Smooth muscle cell (in vitro differentiated cells): ENCODE data around the gene ASZ1. TPM values are rescaled to one million over a fixed set of nuclear protein-coding genes. Genes with fewer than 3 reads are reported as not detected.
"Not testable (repeated sequence)": the region's sequence is repeated elsewhere in the genome, so short reads cannot be mapped to it uniquely, and the experiment has no call there.

Experiments used
- DNase-seq: peaks from one replicate; lab custom pipeline; 2025; ENCODE audit not compliant: unreplicated experiment; lab: John Stamatoyannopoulos, UW
- H2AFZ ChIP-seq: fragments of 200-600 bp; sonication (generic); 2 replicates; pipeline ENCODE4 v1.6.0; 2016; ENCODE audit warnings: antibody characterized with exemption, low read depth, mild to moderate bottlenecking
- H3F3A ChIP-seq: fragments of 200-600 bp; sonication (generic); 2 replicates; pipeline ENCODE4 v1.6.0; 2017; ENCODE audit warnings: antibody characterized with exemption, low read depth
- H3K27ac ChIP-seq: fragments of 200-600 bp; sonication (generic); 2 replicates; pipeline ENCODE4 v1.5.1; 2016; ENCODE audit warnings: low read depth, mild to moderate bottlenecking
- H3K27me3 ChIP-seq: fragments of 200-600 bp; sonication (generic); 2 replicates; pipeline ENCODE4 v1.6.1; 2016; ENCODE audit warnings: low read depth, mild to moderate bottlenecking
- H3K36me3 ChIP-seq: fragments of 200-600 bp; sonication (generic); 2 replicates; pipeline ENCODE4 v1.5.1; 2016; ENCODE audit warnings: low read depth
- H3K4me1 ChIP-seq: fragments of 200-600 bp; sonication (generic); 2 replicates; pipeline ENCODE4 v1.5.1; 2016; ENCODE audit warnings: low read depth
- H3K4me2 ChIP-seq: fragments of 200-600 bp; sonication (generic); 2 replicates; pipeline ENCODE4 v1.6.0; 2016; ENCODE audit warnings: mild to moderate bottlenecking
- H3K4me3 ChIP-seq: fragments of 200-600 bp; sonication (generic); 2 replicates; pipeline ENCODE4 v1.5.1; 2016; ENCODE audit warnings: mild to moderate bottlenecking
- H3K79me2 ChIP-seq: fragments of 200-600 bp; sonication (generic); 2 replicates; pipeline ENCODE4 v1.6.0; 2016; ENCODE audit warnings: low read depth, mild to moderate bottlenecking
- H3K9ac ChIP-seq: fragments of 200-600 bp; sonication (generic); 2 replicates; pipeline ENCODE4 v1.6.0; 2016; ENCODE audit warnings: low read depth
- H3K9me3 ChIP-seq: fragments of 200-600 bp; sonication (generic); replicated peaks from 2 replicates; pipeline ENCODE4 v1.5.1; 2016; ENCODE audit warnings: low read depth
- H4K20me1 ChIP-seq: fragments of 200-600 bp; sonication (generic); 2 replicates; pipeline ENCODE4 v1.6.0; 2016; ENCODE audit warnings: low read depth
- CTCF ChIP-seq: fragments of 200-600 bp; sonication (generic); IDR thresholded peaks from 2 replicates; pipeline ENCODE4 v1.5.1; 2017; ENCODE audit warnings: borderline replicate concordance, mild to moderate bottlenecking, antibody characterized with exemption; ENCODE audit not compliant: insufficient read depth, poor library complexity, severe bottlenecking
- WGBS: methylation state at CpG from one replicate; pipeline ENCODE4 v1.1.7; 2016; ENCODE audit warnings: low lambda C conversion rate; 5-methylcytosine and 5-hydroxymethylcytosine counted together
- polyA plus RNA-seq: library from polyadenylated mRNA; unstranded; fragments of >200 nt; fragmentation: Nextera tagmentation; extraction: Ambion mirVana; gene quantifications from 2 replicates; pipeline ENCODE4 v1.2.1, GENCODE V29; 2016
- total RNA-seq: library from RNA; depleted of rRNA; stranded (reverse); fragments of >200 nt; gene quantifications from 2 replicates; pipeline ENCODE4 v1.2.3, GENCODE V29; 2014

The ASZ1 gene
- total and polyA plus RNA-seq, 2 experiments from 2014 or later = not detected

DNA sequence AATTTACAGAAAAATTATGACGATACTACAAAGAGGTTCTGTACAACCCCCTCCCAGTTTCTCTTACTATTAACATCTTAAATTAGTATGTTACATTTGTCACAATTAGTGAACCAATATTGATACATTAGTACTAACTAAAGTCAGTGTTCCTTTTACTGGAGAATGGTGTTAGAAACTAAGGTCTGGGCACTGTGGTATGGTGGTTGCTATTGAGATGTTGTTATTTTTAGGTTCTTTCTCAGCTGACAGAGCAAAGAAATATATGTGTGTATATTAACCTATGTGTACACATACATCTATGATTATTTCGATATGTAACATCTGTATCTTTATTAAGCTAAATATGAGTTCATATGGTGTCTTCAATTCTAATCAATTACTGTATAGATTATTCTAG is 40.9 kb upstream of the ASZ1 start:
- no peaks in the 10 kb centered on the region for H4K20me1 ChIP-seq
- no peak overlapping the region for H3K9ac ChIP-seq
- no peak overlapping the region for H3K4me3 ChIP-seq
- H3K27ac ChIP-seq = no peak overlapping the region
- no peak for DNase-seq
- no peaks in the 10 kb centered on the region for H3K4me1 ChIP-seq
- no peaks in the 10 kb centered on the region for H3K79me2 ChIP-seq
- H3K4me2 ChIP-seq = no peak overlapping the region
- TF ChIP-seq CTCF = no peak
- 80% methylated on average over 2 of the region's 2 CpGs for WGBS
- no peaks in the 10 kb centered on the region for H3F3A ChIP-seq
- H2AFZ ChIP-seq = no peak overlapping the region
- no peaks in the 10 kb centered on the region for H3K27me3 ChIP-seq
- no peaks in the 10 kb centered on the region for H3K9me3 ChIP-seq
- no peaks in the 10 kb centered on the region for H3K36me3 ChIP-seq

- WGBS = 91% methylated on average over 4 of the region's 4 CpGs
These were observed 33.5 kb upstream of the ASZ1 start for GRCh38 chr7:117460815-117461214.

DNA sequence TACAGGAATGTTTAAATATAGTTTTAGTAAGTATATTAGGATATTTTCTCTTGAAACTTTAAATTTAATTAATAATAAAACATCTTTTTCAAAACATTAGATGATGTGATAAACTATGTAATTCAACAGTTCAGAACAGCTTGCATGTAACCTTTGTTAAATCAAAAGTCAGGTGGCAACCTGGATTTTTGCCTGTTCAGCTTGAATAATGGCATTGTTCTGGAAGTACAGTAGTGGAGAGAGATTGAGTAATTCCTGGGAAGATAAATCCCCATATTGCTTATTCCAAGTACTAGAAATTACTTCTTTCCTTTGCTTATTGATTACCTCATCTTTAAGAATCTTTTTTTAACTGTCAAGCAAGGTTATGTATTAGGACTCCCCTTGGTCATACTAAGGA is 32.4 kb upstream of the ASZ1 start:
- DNase-seq = no peak
- H3K4me3 ChIP-seq = no peak overlapping the region
- no peaks in the 10 kb centered on the region for H3K36me3 ChIP-seq
- no peaks in the 10 kb centered on the region for H3K27me3 ChIP-seq
- H3K4me2 ChIP-seq = no peak overlapping the region
- no peak for TF ChIP-seq CTCF
- no peaks in the 10 kb centered on the region for H3K79me2 ChIP-seq
- no peaks in the 10 kb centered on the region for H3K9me3 ChIP-seq
- no peak overlapping the region for H2AFZ ChIP-seq
- H4K20me1 ChIP-seq = no peaks in the 10 kb centered on the region
- no peaks in the 10 kb centered on the region for H3F3A ChIP-seq
- H3K27ac ChIP-seq = no peak overlapping the region
- no peaks in the 10 kb centered on the region for H3K4me1 ChIP-seq
- H3K9ac ChIP-seq = no peak overlapping the region

More at GRCh38 chr7:117460815-117461214, 33.5 kb upstream of the ASZ1 start:
- not testable (repeated sequence) for H3K79me2 ChIP-seq, H3K36me3 ChIP-seq, H3K9me3 ChIP-seq, H2AFZ ChIP-seq, DNase-seq, H3K27me3 ChIP-seq, H4K20me1 ChIP-seq, H3K4me3 ChIP-seq, H3K4me2 ChIP-seq, H3K9ac ChIP-seq, H3K4me1 ChIP-seq, H3K27ac ChIP-seq, H3F3A ChIP-seq

GRCh38 chr7:117458977-117459583 is 31.8 kb upstream of the ASZ1 start:
- H3K27me3 ChIP-seq = no peaks in the 10 kb centered on the region
- 40% methylated on average over 3 of the region's 3 CpGs for WGBS
- DNase-seq = no peak
- no peaks in the 10 kb centered on the region for H3K9me3 ChIP-seq
- H4K20me1 ChIP-seq = no peaks in the 10 kb centered on the region
- no peak overlapping the region for H3K27ac ChIP-seq
- peak; percentile 75 for TF ChIP-seq CTCF
- H3K9ac ChIP-seq = no peak overlapping the region
- H3K4me3 ChIP-seq = no peak overlapping the region
- H3K79me2 ChIP-seq = no peaks in the 10 kb centered on the region
- no peak overlapping the region for H3K4me2 ChIP-seq
- H3K4me1 ChIP-seq = no peaks in the 10 kb centered on the region
- H3K36me3 ChIP-seq = no peaks in the 10 kb centered on the region
- no peaks in the 10 kb centered on the region for H3F3A ChIP-seq
- no peak overlapping the region for H2AFZ ChIP-seq
